Activated gamma-delta T cell (primary cell): Measurements from ENCODE around the gene PANK1.
A peak's percentile ranks its signal among the peaks of the same experiment; 100 is the strongest.

Source experiments
- DNase-seq: peaks from one replicate; lab custom pipeline; 2025; lab: John Stamatoyannopoulos, UW
- total RNA-seq, 2 donors: gene quantifications; one replicate each; lab custom pipeline; 2026; lab: John Stamatoyannopoulos, UW

PANK1 gene
- total RNA-seq, result 1.5 to 3.3 reads per million in 2 donors

- DNase-seq, result peak; percentile 62
Observed at GRCh38 chr10:89644967-89645741, at the start of gene PANK1. Gene PANK1 (minus strand): TSS chr10:89645242. CDS start chr10:89644891, 351 bp downstream.

DNA sequence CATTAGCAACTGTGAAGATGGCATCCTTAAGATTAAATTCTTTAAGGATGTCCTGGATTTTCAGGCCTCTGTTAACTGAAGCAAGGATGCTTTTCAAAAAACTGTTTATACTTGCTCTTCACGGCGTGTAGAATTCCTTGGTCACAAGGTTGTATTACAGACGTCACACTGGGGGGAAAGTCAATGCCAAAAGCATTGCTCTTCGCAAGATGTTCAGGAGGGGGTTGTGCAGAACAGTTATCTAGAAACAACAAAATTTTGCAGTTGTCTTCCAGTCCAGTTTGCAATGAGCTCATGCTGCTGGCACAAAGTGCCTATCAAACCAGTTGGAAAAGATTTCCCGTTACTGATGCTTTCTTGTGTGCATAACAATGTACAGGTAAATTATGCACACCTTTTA lies 48.1 kb upstream of the PANK1 start:
- no peak for DNase-seq

DNA sequence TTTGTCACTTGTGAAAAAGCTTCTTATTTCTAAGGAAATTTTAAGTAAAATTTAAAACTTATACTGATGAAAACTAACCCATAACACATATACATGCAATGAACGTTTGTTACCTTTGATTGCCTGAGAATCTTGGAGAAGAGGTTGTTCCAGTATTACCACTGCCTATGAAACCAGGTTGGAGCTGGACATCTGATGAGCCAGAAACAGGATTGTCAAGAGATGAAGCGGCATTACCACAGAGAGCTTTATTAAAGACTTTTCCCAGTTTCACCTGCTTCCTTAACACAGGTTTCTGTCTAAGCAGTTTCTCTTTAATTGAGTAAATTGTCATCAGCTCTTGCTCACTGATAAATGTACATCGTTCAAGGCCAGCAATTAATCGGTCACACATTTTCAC lies 47.4 kb upstream of the PANK1 start:
- DNase-seq, result no peak

GRCh38 chr10:89690027-89690426 lies 45.0 kb upstream of the PANK1 start:
- no peak for DNase-seq

DNA sequence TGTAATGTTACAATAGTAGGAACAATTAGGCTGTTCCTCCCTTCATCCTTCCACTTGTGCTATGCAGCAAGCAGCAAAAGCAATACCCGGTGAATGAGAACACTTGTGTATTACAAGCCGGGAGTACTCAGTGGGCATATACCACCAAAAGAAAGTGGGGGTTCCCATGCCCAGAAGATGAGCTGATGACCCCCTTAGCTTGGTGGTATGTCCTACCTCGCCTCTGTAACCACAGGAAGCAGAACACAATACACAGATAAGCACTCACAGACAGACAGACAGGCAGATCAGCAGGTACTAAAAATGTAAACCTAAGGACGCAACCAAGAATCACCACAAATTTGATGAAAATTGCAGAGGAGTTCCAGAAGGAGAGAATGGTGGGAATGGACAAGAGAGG lies 40.9 kb upstream of the PANK1 start:
- DNase-seq, result no peak

- DNase-seq, result no peak
Observed at GRCh38 chr10:89684604-89685003, 39.6 kb upstream of the PANK1 start.

DNA sequence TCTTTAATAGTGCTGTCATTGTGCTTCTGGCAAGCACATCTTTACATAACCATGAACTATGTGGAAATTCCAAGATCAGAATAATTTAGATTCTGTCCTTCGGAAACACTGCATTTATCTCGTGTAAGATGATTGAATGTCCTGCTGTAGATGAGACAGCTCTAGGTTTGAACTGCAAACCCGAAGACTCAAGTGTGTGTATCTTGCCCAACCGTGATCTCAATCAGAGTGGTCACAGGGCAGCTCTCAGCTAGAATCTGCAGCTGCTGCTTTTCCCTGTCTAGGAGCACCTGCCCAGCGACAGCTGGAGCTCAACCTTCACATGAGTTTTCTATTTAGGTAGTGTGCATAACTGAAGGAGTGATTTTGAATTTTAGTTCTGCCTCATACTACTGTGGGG lies 38.8 kb upstream of the PANK1 start:
- DNase-seq, result no peak

DNA sequence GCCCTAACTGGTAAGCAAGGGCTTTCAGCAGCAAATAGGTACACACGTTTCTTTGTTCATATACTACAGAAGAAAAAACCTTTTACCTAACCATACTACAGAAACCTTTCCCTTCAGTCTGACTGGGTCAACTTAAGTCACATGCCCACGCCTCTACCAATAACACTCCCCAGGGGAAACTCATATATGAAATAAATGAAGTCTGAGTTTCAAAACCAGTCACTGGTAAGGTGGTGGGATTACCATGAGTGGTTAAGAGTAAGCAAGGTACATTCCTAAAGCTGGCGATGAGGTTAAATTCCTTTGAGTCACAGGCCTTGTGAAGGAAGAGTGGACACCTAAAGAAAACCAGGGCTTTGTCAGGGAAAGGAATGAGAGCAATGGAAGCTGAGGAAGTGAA lies 34.9 kb upstream of the PANK1 start:
- DNase-seq, result no peak

GRCh38 chr10:89677341-89677740 lies 32.3 kb upstream of the PANK1 start:
- DNase-seq, result no peak

GRCh38 chr10:89670926-89671325 lies 25.9 kb upstream of the PANK1 start:
- DNase-seq, result no peak

- no peak for DNase-seq
Observed at GRCh38 chr10:89669985-89670384, 24.9 kb upstream of the PANK1 start.

DNA sequence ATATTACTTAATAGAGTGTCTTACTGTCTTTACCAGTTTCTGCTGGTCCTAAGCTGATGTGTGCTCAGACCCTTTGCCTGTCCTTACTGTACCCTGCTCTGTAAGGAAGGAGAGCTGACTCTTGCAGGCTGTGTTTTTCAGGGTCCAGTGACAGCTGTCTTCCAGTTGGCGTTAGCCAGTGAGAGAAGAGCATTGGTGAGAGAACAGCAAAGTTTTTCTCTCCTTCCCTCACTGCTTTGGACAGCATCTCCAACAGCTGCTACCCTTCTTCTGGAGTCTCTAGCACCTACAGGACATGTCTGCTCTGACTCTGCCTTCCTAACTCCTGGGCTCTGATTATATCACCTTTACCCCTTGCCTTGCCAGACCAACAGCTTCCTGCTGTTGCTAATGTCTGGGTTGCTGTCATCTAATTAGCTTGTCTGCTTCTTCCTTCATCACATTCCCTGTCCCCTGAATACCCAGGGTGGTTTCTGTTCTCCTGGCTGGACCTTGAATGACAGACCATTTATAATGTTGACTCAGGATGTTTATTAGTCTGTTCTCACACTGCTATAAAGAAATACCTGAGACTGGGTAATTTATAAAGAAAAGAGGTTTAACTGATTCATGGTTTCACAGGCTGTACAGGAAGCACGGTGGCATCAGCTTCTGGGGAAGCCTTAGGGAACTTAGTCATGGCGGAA lies 23.5 kb upstream of the PANK1 start:
- DNase-seq, result no peak

DNA sequence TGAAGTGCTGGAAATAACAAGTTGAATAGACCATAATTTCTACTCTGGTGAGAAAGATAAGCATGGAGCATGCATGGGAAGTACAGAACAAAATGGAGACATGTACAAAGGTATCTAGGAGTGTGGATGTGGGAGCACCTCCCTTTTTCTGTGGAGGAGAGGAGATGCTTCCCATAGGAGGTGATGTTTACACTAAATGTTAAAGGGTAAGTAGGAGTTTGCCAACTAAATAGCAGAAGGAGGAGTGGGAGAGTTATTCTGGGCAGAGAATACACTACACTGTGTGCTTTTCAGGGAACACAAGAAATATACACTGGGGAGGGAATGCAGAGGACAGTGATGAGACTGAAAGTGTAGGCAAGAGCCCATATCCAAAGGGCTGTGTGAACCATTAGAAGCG lies 21.1 kb upstream of the PANK1 start:
- DNase-seq, result no peak

- no peak for DNase-seq
Observed at GRCh38 chr10:89665302-89665701, 20.3 kb upstream of the PANK1 start.

- no peak for DNase-seq
Observed at GRCh38 chr10:89664203-89664602, 19.2 kb upstream of the PANK1 start.

GRCh38 chr10:89663144-89663543 lies 18.1 kb upstream of the PANK1 start:
- no peak for DNase-seq

DNA sequence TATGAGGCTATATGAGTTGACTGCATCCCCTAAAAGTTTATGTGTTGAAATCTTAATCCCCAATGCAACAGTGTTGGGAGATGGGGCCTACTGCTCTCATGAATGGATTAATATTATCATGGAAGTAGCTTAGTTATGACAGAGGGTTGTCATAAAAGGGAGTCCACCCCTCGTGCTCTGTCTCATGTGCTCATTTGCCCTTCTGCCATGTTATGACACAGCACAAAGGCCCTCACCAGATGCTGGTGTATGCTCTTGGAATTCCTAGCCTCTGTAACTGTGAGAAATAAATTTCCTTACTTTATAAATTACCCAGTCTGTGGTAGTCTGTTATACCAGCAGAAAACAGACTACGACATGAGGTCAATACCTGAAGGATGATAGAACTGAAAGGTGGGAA lies 17.6 kb upstream of the PANK1 start:
- no peak for DNase-seq

DNA sequence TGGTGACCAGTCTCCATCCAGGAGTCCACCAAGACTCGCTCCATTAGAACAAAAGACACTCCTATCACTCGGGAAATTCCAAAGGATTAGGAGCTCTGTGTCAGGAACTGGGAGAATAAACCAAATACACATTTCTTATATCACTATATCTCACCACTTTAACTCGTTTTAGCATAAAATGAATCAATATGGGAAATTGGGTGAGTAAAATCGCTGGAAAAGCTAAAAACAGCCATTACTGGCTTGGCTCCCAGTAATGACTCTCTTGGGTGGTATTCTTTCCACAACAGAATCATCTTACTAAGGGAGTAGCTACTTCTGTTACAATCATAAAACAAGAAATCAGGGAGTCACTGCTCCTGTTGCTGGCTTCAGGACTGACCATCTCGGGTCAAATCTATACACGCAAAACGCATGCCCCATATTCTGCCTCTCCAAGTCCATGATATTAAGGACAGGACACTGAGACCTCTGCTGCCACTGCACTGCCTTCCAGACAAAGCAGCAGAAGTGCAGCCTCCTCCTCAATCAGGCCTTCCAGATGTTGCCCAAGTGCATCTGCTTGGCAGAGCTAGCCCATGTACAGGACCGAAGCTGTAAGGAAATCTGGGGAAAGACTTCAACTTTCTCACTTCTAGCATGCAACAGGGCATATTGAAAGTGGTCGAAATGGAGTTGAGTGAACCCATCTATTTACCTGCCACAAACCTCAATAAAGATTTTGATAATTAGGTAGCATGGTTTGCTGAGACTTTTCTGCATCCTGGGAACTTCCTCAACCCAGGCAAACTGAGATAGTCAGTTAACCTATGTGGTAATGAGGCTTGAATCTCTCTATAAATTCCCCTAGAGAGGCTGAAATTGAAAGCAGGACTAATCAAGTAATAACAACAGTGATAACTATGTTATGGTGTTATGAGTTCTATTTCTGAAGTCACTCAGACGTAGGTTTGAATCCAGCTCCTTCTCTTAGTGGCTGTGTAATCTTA lies 14.4 kb upstream of the PANK1 start:
- no peak for DNase-seq

- DNase-seq, result no peak
Observed at GRCh38 chr10:89657302-89657701, 12.3 kb upstream of the PANK1 start.

GRCh38 chr10:89655722-89656121 lies 10.7 kb upstream of the PANK1 start:
- no peak for DNase-seq

GRCh38 chr10:89653410-89653869 lies 8.4 kb upstream of the PANK1 start:
- no peak for DNase-seq

DNA sequence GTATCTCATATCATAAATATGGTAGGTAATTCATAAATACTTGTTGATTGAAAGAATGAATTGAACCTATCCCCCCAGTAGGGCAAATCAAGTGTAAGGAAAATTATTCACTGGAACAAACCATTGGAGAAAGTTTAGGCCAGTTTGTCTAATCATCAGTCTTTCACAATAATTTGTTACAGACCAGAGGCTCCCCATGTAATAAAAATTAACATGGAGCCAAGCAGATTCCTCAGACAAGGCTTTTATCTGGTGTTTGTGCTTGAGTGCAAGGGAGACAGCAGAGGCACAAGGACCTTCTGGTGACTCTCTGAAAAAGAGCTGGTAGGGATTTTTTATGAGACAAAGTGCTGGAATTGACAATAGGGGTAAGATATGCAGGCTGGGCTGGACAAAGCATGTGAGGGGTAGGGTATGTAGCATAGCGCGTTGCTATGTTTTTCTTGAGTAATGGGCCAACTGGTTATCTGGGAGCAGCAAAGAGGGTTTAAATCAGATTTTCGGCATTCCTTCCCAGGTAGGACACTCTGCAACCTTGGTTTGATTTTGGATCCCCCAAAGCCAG lies 7.8 kb upstream of the PANK1 start:
- DNase-seq, result no peak
